GM23338 (cell line): ENCODE results near the gene TRAF2. TPM values are rescaled to one million over a fixed set of nuclear protein-coding genes. Genes with fewer than 3 reads are reported as not detected.

ENCODE experiments used
- ATAC-seq: fragments of 200-7000 bp; cut with Tn5 transposase; 3 replicates; pipeline ENCODE4 v1.9.1; 2020
- DNase-seq: peaks from one replicate; pipeline ENCODE4 v3.0.0-alpha.2; 2015; ENCODE audit warnings: low spot score
- H2AFZ ChIP-seq: fragments of 200-600 bp; sonication (generic); 2 replicates; pipeline ENCODE4 v1.8.0; 2016; ENCODE audit warnings: antibody characterized with exemption, mild to moderate bottlenecking, moderate library complexity
- H3F3A ChIP-seq: fragments of 200-600 bp; sonication (generic); replicated peaks from 2 replicates; pipeline ENCODE4 v1.8.0; 2017; ENCODE audit warnings: antibody characterized with exemption, mixed run types, low read depth
- H3K27ac ChIP-seq: fragments of 200-600 bp; sonication (generic); 2 replicates; pipeline ENCODE4 v1.6.1; 2016; ENCODE audit warnings: low read depth
- H3K27me3 ChIP-seq: fragments of 200-600 bp; sonication (generic); 2 replicates; pipeline ENCODE4 v1.8.0; 2016; ENCODE audit warnings: mild to moderate bottlenecking, mixed run types, moderate library complexity; ENCODE audit not compliant: insufficient read depth
- H3K36me3 ChIP-seq: fragments of 200-600 bp; sonication (generic); 2 replicates; pipeline ENCODE4 v1.8.0; 2016; ENCODE audit warnings: mild to moderate bottlenecking; ENCODE audit not compliant: insufficient read depth
- H3K4me1 ChIP-seq: fragments of 200-600 bp; sonication (generic); 2 replicates; pipeline ENCODE4 v1.8.0; 2016; ENCODE audit warnings: mild to moderate bottlenecking, moderate library complexity; ENCODE audit not compliant: insufficient read depth
- H3K4me2 ChIP-seq: fragments of 200-600 bp; sonication (generic); 2 replicates; pipeline ENCODE4 v1.7.1; 2017; ENCODE audit warnings: mixed run types
- H3K4me3 ChIP-seq: fragments of 200-600 bp; sonication (generic); 2 replicates; pipeline ENCODE4 v1.6.1; 2016; ENCODE audit warnings: mixed run types
- H3K79me2 ChIP-seq: fragments of 200-600 bp; sonication (generic); replicated peaks from 2 replicates; pipeline ENCODE4 v1.8.0; 2017; ENCODE audit warnings: mild to moderate bottlenecking; ENCODE audit not compliant: insufficient read depth
- H3K9me2 ChIP-seq: fragments of 200-600 bp; sonication (generic); 2 replicates; pipeline ENCODE4 v1.8.0; 2017; ENCODE audit not compliant: insufficient read depth
- H4K20me1 ChIP-seq: fragments of 200-600 bp; sonication (generic); replicated peaks from 2 replicates; pipeline ENCODE4 v1.8.0; 2017; ENCODE audit warnings: mild to moderate bottlenecking; ENCODE audit not compliant: insufficient read depth
- H3K27ac Mint-ChIP-seq: 2 replicates; pipeline ENCODE4 v1.8.0; 2020; ENCODE audit warnings: inconsistent platforms, mild to moderate bottlenecking, moderate library complexity, mixed read lengths
- H3K27me3 Mint-ChIP-seq: 3 replicates; pipeline ENCODE4 v1.8.0; 2022; ENCODE audit warnings: low read depth, mild to moderate bottlenecking, moderate library complexity, mixed read lengths, inconsistent platforms; ENCODE audit not compliant: insufficient read depth, poor library complexity
- H3K36me3 Mint-ChIP-seq: 3 replicates; pipeline ENCODE4 v1.8.0; 2021; ENCODE audit warnings: low read depth, mild to moderate bottlenecking, inconsistent platforms, moderate library complexity, mixed read lengths
- H3K4me1 Mint-ChIP-seq: 3 replicates; pipeline ENCODE4 v1.8.0; 2020; ENCODE audit warnings: mild to moderate bottlenecking, inconsistent platforms, mixed read lengths
- H3K4me3 Mint-ChIP-seq: 3 replicates; pipeline ENCODE4 v1.8.0; 2021; ENCODE audit warnings: moderate library complexity, mild to moderate bottlenecking, inconsistent platforms, mixed read lengths
- H3K9me3 Mint-ChIP-seq: 3 replicates; pipeline ENCODE4 v1.8.0; 2020; ENCODE audit warnings: moderate library complexity, mild to moderate bottlenecking, inconsistent platforms, mixed read lengths
- CREB1 ChIP-seq: fragments of 250-450 bp; sonication (Bioruptor Pico); IDR thresholded peaks from 2 replicates; pipeline ENCODE4 v1.5.0; 2020; ENCODE audit warnings: low read depth, mild to moderate bottlenecking, moderate library complexity
- CTCF ChIP-seq, 2 experiments: fragments of 200-600 bp in 1 of 2; sonication (generic) in 1 of 2; conservative IDR thresholded peaks; 2 replicates each; pipeline versions ENCODE4 v1.5.1 to v1.6.1; 2016 to 2017; ENCODE audit warnings: antibody characterized with exemption in 2 of 2, low read depth in 2 of 2, mild to moderate bottlenecking in 2 of 2, moderate library complexity in 1 of 2
- ETS1 ChIP-seq: IDR thresholded peaks from 2 replicates; pipeline ENCODE4 v1.6.1; 2016; ENCODE audit warnings: antibody characterized with exemption
- EZH2 ChIP-seq: fragments of 200-600 bp; sonication (generic); IDR thresholded peaks from one replicate; pipeline ENCODE4 v1.8.0; 2017; ENCODE audit warnings: antibody characterized with exemption, mild to moderate bottlenecking, low read depth; ENCODE audit not compliant: unreplicated experiment
- EZH2phosphoT487 ChIP-seq: fragments of 200-600 bp; sonication (generic); IDR thresholded peaks from one replicate; pipeline ENCODE4 v1.8.1; 2018; ENCODE audit warnings: antibody characterized with exemption; ENCODE audit not compliant: unreplicated experiment
- JUNB ChIP-seq: IDR thresholded peaks from one replicate; pipeline ENCODE4 v1.6.1; 2016; ENCODE audit warnings: antibody characterized with exemption; ENCODE audit not compliant: unreplicated experiment
- NANOG ChIP-seq: IDR thresholded peaks from 2 replicates; pipeline ENCODE4 v1.6.1; 2016; ENCODE audit warnings: antibody characterized with exemption, borderline replicate concordance
- POLR2AphosphoS5 ChIP-seq: IDR thresholded peaks from 2 replicates; pipeline ENCODE4 v1.6.1; 2016; ENCODE audit warnings: antibody characterized with exemption, low read depth
- REST ChIP-seq: IDR thresholded peaks from one replicate; pipeline ENCODE4 v1.6.1; 2018; ENCODE audit warnings: antibody characterized with exemption; ENCODE audit not compliant: unreplicated experiment
- STAT1 ChIP-seq: IDR thresholded peaks from one replicate; pipeline ENCODE4 v1.6.1; 2016; ENCODE audit warnings: antibody characterized with exemption; ENCODE audit not compliant: unreplicated experiment
- ZNF114 ChIP-seq: fragments of 250-450 bp; sonication (Bioruptor Pico); IDR thresholded peaks from 2 replicates; pipeline ENCODE4 v1.5.0; 2020; ENCODE audit warnings: mild to moderate bottlenecking, moderate library complexity
- ZNF331 ChIP-seq: fragments of 250-450 bp; sonication (Bioruptor Pico); IDR thresholded peaks from 2 replicates; pipeline ENCODE4 v1.5.0; 2020; ENCODE audit warnings: low read depth, mild to moderate bottlenecking, moderate library complexity
- ZNF462 ChIP-seq: fragments of 250-450 bp; sonication (Bioruptor Pico); IDR thresholded peaks from 2 replicates; pipeline ENCODE4 v1.5.0; 2020; ENCODE audit warnings: mild to moderate bottlenecking, moderate library complexity
- polyA plus RNA-seq: library from polyadenylated mRNA; unstranded; fragments of >200 nt; fragmentation: Nextera tagmentation; extraction: Ambion mirVana; gene quantifications from 2 replicates; pipeline ENCODE4 v1.2.1, GENCODE V29; 2016
- total RNA-seq: library from RNA; depleted of rRNA; stranded (reverse); fragments of >200 nt; shearing (Covaris generic); gene quantifications from 2 replicates; pipeline ENCODE4 v1.2.3, GENCODE V29; 2014

TRAF2 gene
- total and polyA plus RNA-seq, 2 experiments from 2014 or later: 25.4 to 39.9 TPM

GRCh38 chr9:136910901-136911245, 24.6 kb downstream of the TRAF2 start:
- Mint-ChIP-seq H3K27me3 (peaks cover 3% of the 10 kb centered on the region), H3K36me3 (peaks cover 40% of the 10 kb centered on the region), H3K4me3 (no peak overlapping the region), H3K27ac (no peak overlapping the region), H3K4me1 (no peaks in the 10 kb centered on the region), H3K9me3 (no peaks in the 10 kb centered on the region)
- H3K27ac ChIP-seq: no peak overlapping the region
- H3K4me2 ChIP-seq: no peak overlapping the region
- no peaks in the 10 kb centered on the region for H3K4me1 ChIP-seq
- no peak overlapping the region for H2AFZ ChIP-seq
- DNase-seq (peak; percentile 29), ATAC-seq (peak; percentile 84)
- H4K20me1 ChIP-seq: no peaks in the 10 kb centered on the region; the same call in 1 of the 2 replicates
- H3K9me2 ChIP-seq: no peaks in the 10 kb centered on the region
- TF ChIP-seq STAT1: no peak
- TF ChIP-seq ZNF331: no peak
- TF ChIP-seq CREB1 (CRISPR knock-in tag): no peak
- TF ChIP-seq ZNF462 (CRISPR knock-in tag): no peak
- TF ChIP-seq REST: no peak
- no peak for TF ChIP-seq CTCF (conservative IDR thresholded peaks at IDR 0.05; ENCODE audit: low read depth in 2 of 2)
- TF ChIP-seq POLR2AphosphoS5: no peak
- no peak for TF ChIP-seq EZH2phosphoT487
- TF ChIP-seq JUNB: no peak
- no peak for TF ChIP-seq ZNF114 (CRISPR knock-in tag)
- no peak for TF ChIP-seq ETS1
- no peak for TF ChIP-seq NANOG
- no peak for TF ChIP-seq EZH2
- no peaks in the 10 kb centered on the region for H3K27me3 ChIP-seq
- H3K4me3 ChIP-seq: no peak overlapping the region
- H3K36me3 ChIP-seq: peaks cover under 1% of the 10 kb centered on the region
- no peaks in the 10 kb centered on the region for H3F3A ChIP-seq
- peaks cover 4% of the 10 kb centered on the region; the same call in 1 of the 2 replicates for H3K79me2 ChIP-seq
